HG03378 (cell line): ENCODE measurements around the gene CCDC88A.
"Not testable (repeated sequence)": the region's sequence is repeated elsewhere in the genome, so short reads cannot be mapped to it uniquely, and the experiment has no call there.

Experiments used
- ATAC-seq: cut with Tn5 transposase; IDR thresholded peaks from one replicate; pipeline ENCODE4 v1.9.1; 2021; ENCODE audit warnings: mild to moderate bottlenecking, moderate library complexity; ENCODE audit not compliant: unreplicated experiment

The CCDC88A gene

GRCh38 chr2:55419679-55420438, at the start of gene CCDC88A:
TSS of gene CCDC88A (minus strand) at chr2:55419856. CDS start at chr2:55419079, 777 bp downstream.
- ATAC-seq: peak; percentile 46

- no peak for ATAC-seq
Measured at GRCh38 chr2:55461679-55462078, 42.0 kb upstream of the CCDC88A start.

- ATAC-seq: no peak
Measured at GRCh38 chr2:55460562-55460961, 40.9 kb upstream of the CCDC88A start.

- ATAC-seq: no peak
Measured at GRCh38 chr2:55459714-55460274, 40.1 kb upstream of the CCDC88A start.

GRCh38 chr2:55459279-55459678, 39.6 kb upstream of the CCDC88A start:
- no peak for ATAC-seq

GRCh38 chr2:55454121-55454520, 34.5 kb upstream of the CCDC88A start:
- no peak for ATAC-seq

GRCh38 chr2:55452879-55453278, 33.2 kb upstream of the CCDC88A start:
- no peak for ATAC-seq

- ATAC-seq: no peak
Measured at GRCh38 chr2:55451699-55452098, 32.0 kb upstream of the CCDC88A start.

- not testable (repeated sequence) for ATAC-seq
Measured at GRCh38 chr2:55450014-55450413, 30.4 kb upstream of the CCDC88A start.

GRCh38 chr2:55442045-55442760, 22.5 kb upstream of the CCDC88A start:
- ATAC-seq: not testable (repeated sequence)

GRCh38 chr2:55441280-55441892, 21.7 kb upstream of the CCDC88A start:
- no peak for ATAC-seq

GRCh38 chr2:55439101-55439397, 19.4 kb upstream of the CCDC88A start:
- ATAC-seq: no peak

- no peak for ATAC-seq
Measured at GRCh38 chr2:55438391-55439100, 18.9 kb upstream of the CCDC88A start.

- no peak for ATAC-seq
Measured at GRCh38 chr2:55437515-55438390, 18.1 kb upstream of the CCDC88A start.

GRCh38 chr2:55431982-55432627, 12.4 kb upstream of the CCDC88A start:
- ATAC-seq: peak; percentile 67

- no peak for ATAC-seq
Measured at GRCh38 chr2:55430211-55430975, 10.7 kb upstream of the CCDC88A start.

- ATAC-seq: no peak
Measured at GRCh38 chr2:55428258-55428657, 8.6 kb upstream of the CCDC88A start.

GRCh38 chr2:55425431-55425831, 5.8 kb upstream of the CCDC88A start:
- no peak for ATAC-seq
